ENCODE results near the gene ZSCAN16. TPM values are rescaled to one million over a fixed set of nuclear protein-coding genes. Genes with fewer than 3 reads are reported as not detected.
A peak's percentile ranks its signal among the peaks of the same experiment; 100 is the strongest.

The ZSCAN16 gene
- total RNA-seq, 1 experiment from 2014 or later, result 9.9 TPM

- peak; percentile 46 for DNase-seq (ENCODE audit: low spot score)
These were observed 9.6 kb downstream of the ZSCAN16 start for GRCh38 chr6:28134015-28134414.

- no peak for DNase-seq (ENCODE audit: low spot score)
These were observed 10.3 kb downstream of the ZSCAN16 start for GRCh38 chr6:28134716-28135115.

GRCh38 chr6:28135393-28135792 is 11.0 kb downstream of the ZSCAN16 start:
- no peak for DNase-seq (ENCODE audit: low spot score)

- peak; percentile 91 for DNase-seq (ENCODE audit: low spot score)
These were observed 12.4 kb downstream of the ZSCAN16 start for GRCh38 chr6:28136585-28137504.

GRCh38 chr6:28137505-28137981 is 13.1 kb downstream of the ZSCAN16 start:
- DNase-seq (ENCODE audit: low spot score), result no peak

GRCh38 chr6:28139860-28140543 is 15.6 kb downstream of the ZSCAN16 start:
- no peak for DNase-seq (ENCODE audit: low spot score)

GRCh38 chr6:28140616-28141015 is 16.2 kb downstream of the ZSCAN16 start:
- DNase-seq (ENCODE audit: low spot score), result no peak

- peak; percentile 80 for DNase-seq (ENCODE audit: low spot score)
These were observed 17.3 kb downstream of the ZSCAN16 start, which contains the start of gene ZKSCAN8 for GRCh38 chr6:28141500-28142329. TSS of gene ZKSCAN8 (plus strand) at chr6:28141883. CDS start at chr6:28148408, 6,525 bp downstream.

GRCh38 chr6:28142446-28142845 is 18.0 kb downstream of the ZSCAN16 start:
- DNase-seq (ENCODE audit: low spot score), result no peak

GRCh38 chr6:28145231-28145630 is 20.8 kb downstream of the ZSCAN16 start:
- DNase-seq (ENCODE audit: low spot score), result no peak

- DNase-seq (ENCODE audit: low spot score), result no peak
These were observed 28.1 kb downstream of the ZSCAN16 start for GRCh38 chr6:28152531-28152930.

- DNase-seq (ENCODE audit: low spot score), result no peak
These were observed 29.1 kb downstream of the ZSCAN16 start for GRCh38 chr6:28153546-28153945.

GRCh38 chr6:28154357-28154756 is 29.9 kb downstream of the ZSCAN16 start:
- no peak for DNase-seq (ENCODE audit: low spot score)

GRCh38 chr6:28158318-28158717 is 33.9 kb downstream of the ZSCAN16 start:
- DNase-seq (ENCODE audit: low spot score), result no peak

- no peak for DNase-seq (ENCODE audit: low spot score)
These were observed 34.7 kb downstream of the ZSCAN16 start for GRCh38 chr6:28159029-28159607.

- DNase-seq (ENCODE audit: low spot score), result no peak
These were observed 35.8 kb downstream of the ZSCAN16 start for GRCh38 chr6:28160233-28160632.

- peak; percentile 31 for DNase-seq (ENCODE audit: low spot score)
These were observed 37.1 kb downstream of the ZSCAN16 start for GRCh38 chr6:28161410-28162079.

GRCh38 chr6:28165563-28165962 is 41.2 kb downstream of the ZSCAN16 start:
- no peak for DNase-seq (ENCODE audit: low spot score)

GRCh38 chr6:28167068-28167467 is 42.7 kb downstream of the ZSCAN16 start:
- no peak for DNase-seq (ENCODE audit: low spot score)

- DNase-seq (ENCODE audit: low spot score), result no peak
These were observed 43.5 kb downstream of the ZSCAN16 start for GRCh38 chr6:28167926-28168325.

GRCh38 chr6:28171271-28171670 is 46.9 kb downstream of the ZSCAN16 start:
- DNase-seq (ENCODE audit: low spot score), result no peak

Measured in A172 (cell line).